22Rv1 (cell line): ENCODE data around the gene SWSAP1.

Experiments used
- ZFX ChIP-seq: fragments of 450-650 bp; IDR thresholded peaks from 2 replicates; pipeline ENCODE4 v1.6.1; 2017; ENCODE audit warnings: antibody characterized with exemption, borderline replicate concordance
- TF ChIP-seq, protein P1 (sequence below): fragments of 450-650 bp; IDR thresholded peaks from 2 replicates; pipeline ENCODE4 v1.5.1; 2017; ENCODE audit warnings: mild to moderate bottlenecking

DNA sequence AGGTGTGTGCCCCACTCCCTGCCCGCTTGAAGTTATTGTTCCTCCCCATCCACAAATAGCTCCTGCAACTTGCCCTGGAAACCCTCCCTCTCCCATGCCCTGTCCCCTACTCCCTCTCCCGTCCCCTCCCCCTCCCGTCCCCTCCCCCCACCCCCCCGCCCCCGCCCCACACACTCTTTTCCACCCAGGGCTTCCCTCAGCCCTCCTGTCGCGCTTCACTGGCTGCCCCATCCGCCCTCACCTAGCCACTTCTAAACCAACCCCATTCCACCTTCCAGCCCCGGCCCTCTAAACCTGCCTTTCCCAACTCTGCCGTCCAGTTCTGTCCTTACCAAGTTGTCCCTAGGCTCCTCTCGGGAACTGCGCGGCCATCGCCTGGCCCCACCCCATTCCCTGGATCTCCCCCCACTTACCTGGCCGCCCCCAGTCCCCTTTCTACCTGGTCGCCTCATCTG is 43.7 kb downstream of the SWSAP1 start:
- TF ChIP-seq, protein P1, sequence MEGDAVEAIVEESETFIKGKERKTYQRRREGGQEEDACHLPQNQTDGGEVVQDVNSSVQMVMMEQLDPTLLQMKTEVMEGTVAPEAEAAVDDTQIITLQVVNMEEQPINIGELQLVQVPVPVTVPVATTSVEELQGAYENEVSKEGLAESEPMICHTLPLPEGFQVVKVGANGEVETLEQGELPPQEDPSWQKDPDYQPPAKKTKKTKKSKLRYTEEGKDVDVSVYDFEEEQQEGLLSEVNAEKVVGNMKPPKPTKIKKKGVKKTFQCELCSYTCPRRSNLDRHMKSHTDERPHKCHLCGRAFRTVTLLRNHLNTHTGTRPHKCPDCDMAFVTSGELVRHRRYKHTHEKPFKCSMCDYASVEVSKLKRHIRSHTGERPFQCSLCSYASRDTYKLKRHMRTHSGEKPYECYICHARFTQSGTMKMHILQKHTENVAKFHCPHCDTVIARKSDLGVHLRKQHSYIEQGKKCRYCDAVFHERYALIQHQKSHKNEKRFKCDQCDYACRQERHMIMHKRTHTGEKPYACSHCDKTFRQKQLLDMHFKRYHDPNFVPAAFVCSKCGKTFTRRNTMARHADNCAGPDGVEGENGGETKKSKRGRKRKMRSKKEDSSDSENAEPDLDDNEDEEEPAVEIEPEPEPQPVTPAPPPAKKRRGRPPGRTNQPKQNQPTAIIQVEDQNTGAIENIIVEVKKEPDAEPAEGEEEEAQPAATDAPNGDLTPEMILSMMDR: no peak
- no peak for TF ChIP-seq ZFX
